ENCODE measurements around the gene ZNF367. TPM values are rescaled to one million over a fixed set of nuclear protein-coding genes. Genes with fewer than 3 reads are reported as not detected.
A peak's percentile ranks its signal among the peaks of the same experiment; 100 is the strongest.
"Not testable (repeated sequence)": the region's sequence is repeated elsewhere in the genome, so short reads cannot be mapped to it uniquely, and the experiment has no call there.

Gene ZNF367
- total RNA-seq, 1 donor from 2014 or later, result 7.0 TPM

- no peak for DNase-seq (ENCODE audit: low spot score)
These were observed 17.8 kb downstream of the ZNF367 start for GRCh38 chr9:96400132-96400910.

GRCh38 chr9:96399325-96399633, 18.9 kb downstream of the ZNF367 start:
- no peak for DNase-seq (ENCODE audit: low spot score)

- DNase-seq (ENCODE audit: low spot score), result no peak
These were observed 19.4 kb downstream of the ZNF367 start for GRCh38 chr9:96398582-96399324.

- DNase-seq (ENCODE audit: low spot score), result no peak
These were observed 22.2 kb downstream of the ZNF367 start for GRCh38 chr9:96395964-96396363.

- DNase-seq (ENCODE audit: low spot score), result no peak
These were observed 23.2 kb downstream of the ZNF367 start for GRCh38 chr9:96394832-96395496.

GRCh38 chr9:96392263-96392662, 25.9 kb downstream of the ZNF367 start:
- DNase-seq (ENCODE audit: low spot score), result no peak

- no peak for DNase-seq (ENCODE audit: low spot score)
These were observed 27.0 kb downstream of the ZNF367 start for GRCh38 chr9:96391021-96391765.

- no peak for DNase-seq (ENCODE audit: low spot score)
These were observed 30.0 kb downstream of the ZNF367 start for GRCh38 chr9:96388144-96388543.

- no peak for DNase-seq (ENCODE audit: low spot score)
These were observed 32.0 kb downstream of the ZNF367 start for GRCh38 chr9:96386157-96386556.

- DNase-seq (ENCODE audit: low spot score), result peak; percentile 69
These were observed 34.8 kb downstream of the ZNF367 start, which contains the start of gene SLC35D2 for GRCh38 chr9:96383165-96383942. TSS of gene SLC35D2 (minus strand) at chr9:96383711. CDS start at chr9:96383634, 77 bp downstream.

- DNase-seq (ENCODE audit: low spot score), result no peak
These were observed 35.4 kb downstream of the ZNF367 start for GRCh38 chr9:96382839-96383164.

GRCh38 chr9:96382175-96382574, 36.0 kb downstream of the ZNF367 start:
- DNase-seq (ENCODE audit: low spot score), result no peak

- DNase-seq (ENCODE audit: low spot score), result no peak
These were observed 36.5 kb downstream of the ZNF367 start for GRCh38 chr9:96381696-96382095.

GRCh38 chr9:96381125-96381524, 37.0 kb downstream of the ZNF367 start:
- DNase-seq (ENCODE audit: low spot score), result no peak

- no peak for DNase-seq (ENCODE audit: low spot score)
These were observed 38.7 kb downstream of the ZNF367 start for GRCh38 chr9:96379461-96379860.

- DNase-seq (ENCODE audit: low spot score), result no peak
These were observed 40.0 kb downstream of the ZNF367 start for GRCh38 chr9:96378187-96378586.

- DNase-seq (ENCODE audit: low spot score), result no peak
These were observed 41.0 kb downstream of the ZNF367 start for GRCh38 chr9:96376891-96377874.

- DNase-seq (ENCODE audit: low spot score), result not testable (repeated sequence)
These were observed 42.7 kb downstream of the ZNF367 start for GRCh38 chr9:96375507-96375906.

GRCh38 chr9:96367943-96368342, 50.2 kb downstream of the ZNF367 start:
- DNase-seq (ENCODE audit: low spot score), result no peak

Data from umbilical cord (tissue), 2 donors.